ENCODE data around the gene PCSK5. TPM values are rescaled to one million over a fixed set of nuclear protein-coding genes. Genes with fewer than 3 reads are reported as not detected.
"Not testable (repeated sequence)": the region's sequence is repeated elsewhere in the genome, so short reads cannot be mapped to it uniquely, and the experiment has no call there.

Gene PCSK5
- total and polyA plus RNA-seq, 2 experiments from 2014 or later = 59.1 to 71.7 TPM

DNA sequence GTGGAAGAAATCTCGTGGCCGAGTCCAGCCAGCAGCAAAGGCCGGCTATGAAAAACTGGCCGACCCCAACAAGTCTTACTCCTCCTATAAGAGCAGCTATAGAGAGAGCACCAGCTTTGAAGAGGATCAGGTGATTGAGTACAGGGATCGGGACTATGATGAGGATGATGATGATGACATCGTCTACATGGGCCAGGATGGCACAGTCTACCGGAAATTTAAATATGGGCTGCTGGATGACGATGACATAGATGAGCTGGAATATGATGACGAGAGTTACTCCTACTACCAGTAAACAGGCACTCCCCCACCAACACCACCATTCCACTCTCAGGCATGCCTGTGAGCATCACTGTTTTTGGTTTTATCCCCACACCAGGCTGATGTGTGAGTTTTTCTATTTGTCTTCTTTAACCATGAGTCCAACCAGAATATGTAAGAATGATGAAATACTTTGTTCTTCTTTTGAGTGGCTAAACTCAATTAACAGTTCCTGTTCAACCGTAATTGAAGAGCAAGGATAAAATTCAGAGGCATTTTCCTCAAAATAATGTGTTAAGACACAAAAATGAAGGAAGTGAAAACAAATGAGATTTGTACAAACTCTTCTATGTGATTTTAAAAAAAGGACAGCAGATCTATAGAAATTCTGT is 468.3 kb downstream of the PCSK5 start:
- no peaks in the 10 kb centered on the region for H3K4me1 ChIP-seq (ENCODE audit: insufficient read depth)
- no peaks in the 10 kb centered on the region for H3K79me2 ChIP-seq
- 95% methylated on average over 10 of the region's 10 CpGs for WGBS (ENCODE audit: low lambda C conversion rate, missing lambda C conversion rate)
- H3K27me3 ChIP-seq = no peaks in the 10 kb centered on the region
- no peaks in the 10 kb centered on the region for H4K20me1 ChIP-seq (ENCODE audit: insufficient read depth, poor library complexity, severe bottlenecking)
- TF ChIP-seq EZH2phosphoT487 (IDR thresholded peaks at IDR 0.05; ENCODE audit: low read depth, severe bottlenecking, unreplicated experiment) = no peak
- TF ChIP-seq, protein P1, sequence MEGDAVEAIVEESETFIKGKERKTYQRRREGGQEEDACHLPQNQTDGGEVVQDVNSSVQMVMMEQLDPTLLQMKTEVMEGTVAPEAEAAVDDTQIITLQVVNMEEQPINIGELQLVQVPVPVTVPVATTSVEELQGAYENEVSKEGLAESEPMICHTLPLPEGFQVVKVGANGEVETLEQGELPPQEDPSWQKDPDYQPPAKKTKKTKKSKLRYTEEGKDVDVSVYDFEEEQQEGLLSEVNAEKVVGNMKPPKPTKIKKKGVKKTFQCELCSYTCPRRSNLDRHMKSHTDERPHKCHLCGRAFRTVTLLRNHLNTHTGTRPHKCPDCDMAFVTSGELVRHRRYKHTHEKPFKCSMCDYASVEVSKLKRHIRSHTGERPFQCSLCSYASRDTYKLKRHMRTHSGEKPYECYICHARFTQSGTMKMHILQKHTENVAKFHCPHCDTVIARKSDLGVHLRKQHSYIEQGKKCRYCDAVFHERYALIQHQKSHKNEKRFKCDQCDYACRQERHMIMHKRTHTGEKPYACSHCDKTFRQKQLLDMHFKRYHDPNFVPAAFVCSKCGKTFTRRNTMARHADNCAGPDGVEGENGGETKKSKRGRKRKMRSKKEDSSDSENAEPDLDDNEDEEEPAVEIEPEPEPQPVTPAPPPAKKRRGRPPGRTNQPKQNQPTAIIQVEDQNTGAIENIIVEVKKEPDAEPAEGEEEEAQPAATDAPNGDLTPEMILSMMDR (IDR thresholded peaks at IDR 0.05; ENCODE audit: poor library complexity) = no peak
- TF ChIP-seq EZH2 (IDR thresholded peaks at IDR 0.05; ENCODE audit: borderline replicate concordance) = no peak
- H3K27ac ChIP-seq = no peak overlapping the region
- H3K36me3 ChIP-seq (replicated peaks; ENCODE audit: insufficient read depth, low read depth) = no peaks in the 10 kb centered on the region
- no peak for DNase-seq (ENCODE audit: low spot score)
- no peaks in the 10 kb centered on the region for H3K9me3 ChIP-seq (ENCODE audit: low read depth)
- no peaks in the 10 kb centered on the region for H3K9me2 ChIP-seq (replicated peaks; ENCODE audit: insufficient read depth)
- no peak overlapping the region for H2AFZ ChIP-seq
- H3K4me3 ChIP-seq = no peak overlapping the region
- H3K4me2 ChIP-seq = no peak overlapping the region

DNA sequence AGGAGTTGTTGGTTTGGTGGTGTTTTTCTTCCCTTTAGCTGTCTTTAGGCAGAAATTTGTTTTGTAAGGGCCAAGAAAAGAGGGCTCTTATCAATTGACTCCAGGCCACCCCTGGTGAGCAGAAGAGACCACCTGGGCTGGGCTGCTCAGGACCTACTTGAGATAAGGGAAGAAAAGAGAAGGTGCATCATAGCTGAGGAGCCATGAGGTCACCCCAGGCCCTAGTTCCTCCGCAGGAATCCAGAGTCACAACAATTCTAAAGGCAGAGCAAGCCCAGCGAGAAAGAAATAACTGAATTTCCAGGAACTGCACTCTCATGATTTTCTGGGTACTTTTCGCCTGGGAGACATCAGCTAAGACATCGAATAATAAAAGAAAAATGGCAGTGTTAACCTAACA is 468.9 kb downstream of the PCSK5 start:
- no peaks in the 10 kb centered on the region for H3K9me2 ChIP-seq (replicated peaks; ENCODE audit: insufficient read depth)
- no peaks in the 10 kb centered on the region for H3K27me3 ChIP-seq
- H3K9me3 ChIP-seq (ENCODE audit: low read depth) = no peaks in the 10 kb centered on the region
- no peak overlapping the region for H3K4me2 ChIP-seq
- no peaks in the 10 kb centered on the region for H3K79me2 ChIP-seq
- TF ChIP-seq EZH2 (IDR thresholded peaks at IDR 0.05; ENCODE audit: borderline replicate concordance) (no peak), EZH2phosphoT487 (IDR thresholded peaks at IDR 0.05; ENCODE audit: low read depth, severe bottlenecking, unreplicated experiment) (no peak)
- TF ChIP-seq, protein P1 (IDR thresholded peaks at IDR 0.05; ENCODE audit: poor library complexity) = no peak
- H2AFZ ChIP-seq = no peak overlapping the region
- H3K27ac ChIP-seq = no peak overlapping the region
- H3K4me3 ChIP-seq = no peak overlapping the region
- DNase-seq (ENCODE audit: low spot score) = no peak
- no peaks in the 10 kb centered on the region for H3K36me3 ChIP-seq (replicated peaks; ENCODE audit: insufficient read depth, low read depth)
- WGBS (ENCODE audit: low lambda C conversion rate, missing lambda C conversion rate) = 95% methylated on average over 4 of the region's 4 CpGs
- H3K4me1 ChIP-seq (ENCODE audit: insufficient read depth) = peaks cover 2% of the 10 kb centered on the region
- H4K20me1 ChIP-seq (ENCODE audit: insufficient read depth, poor library complexity, severe bottlenecking) = no peaks in the 10 kb centered on the region

DNA sequence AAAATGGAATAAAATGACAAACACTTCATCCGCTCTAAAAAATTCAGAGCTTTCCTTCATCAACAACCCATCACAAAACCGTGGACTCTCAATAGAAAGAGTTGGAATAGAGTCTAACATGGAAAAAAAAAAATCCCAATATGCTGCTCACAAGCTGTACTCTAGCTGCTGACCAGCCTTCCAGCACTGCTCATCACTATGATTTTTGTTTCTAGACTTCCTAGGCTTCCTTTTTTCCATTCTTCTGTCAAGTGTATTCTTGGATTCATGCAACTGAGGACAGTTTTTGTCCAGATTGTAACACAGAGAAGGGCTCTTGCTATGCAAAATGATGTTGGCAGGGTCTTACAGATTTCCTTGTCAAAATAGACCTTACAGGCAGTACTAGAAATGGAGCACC is 469.3 kb downstream of the PCSK5 start:
- Histone ChIP-seq H3K9me3 (ENCODE audit: low read depth) (no peaks in the 10 kb centered on the region), H3K9me2 (replicated peaks; ENCODE audit: insufficient read depth) (no peaks in the 10 kb centered on the region)
- 95% methylated on average over 2 of the region's 2 CpGs for WGBS (ENCODE audit: low lambda C conversion rate, missing lambda C conversion rate)

DNA sequence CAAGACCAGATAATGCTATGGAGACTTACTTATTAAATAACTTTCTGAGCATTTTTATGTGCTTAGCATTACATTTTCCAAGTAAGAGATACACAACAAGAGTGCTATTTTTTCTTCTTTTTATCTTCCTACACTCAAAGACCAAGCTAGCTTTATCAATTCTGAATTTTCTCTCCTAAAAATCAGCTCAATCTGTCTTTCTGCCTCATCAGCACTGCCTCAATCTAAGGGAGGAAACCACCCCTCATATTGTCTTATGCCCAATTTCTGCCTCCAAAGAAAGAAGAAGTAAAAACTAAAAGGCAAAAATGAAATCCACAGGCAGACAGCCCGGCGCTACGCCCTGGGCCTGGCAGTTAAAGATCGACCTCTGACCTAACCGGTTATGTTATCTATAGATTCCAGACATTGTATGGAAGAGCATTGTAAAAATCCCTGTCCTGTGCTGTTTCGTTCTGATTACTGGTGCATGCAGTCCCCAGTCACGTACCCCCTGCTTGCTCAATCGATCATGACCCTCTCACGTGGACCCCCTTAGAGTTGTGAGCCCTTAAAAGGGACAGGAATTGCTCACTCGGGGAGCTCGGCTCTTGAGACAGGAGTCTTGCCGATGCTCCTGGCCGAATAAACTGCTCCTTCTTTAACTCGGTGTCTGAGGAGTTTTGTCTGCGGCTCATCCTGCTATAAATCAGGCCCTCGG is 472.0 kb downstream of the PCSK5 start:
- not testable (repeated sequence) for H3K36me3 ChIP-seq (replicated peaks; ENCODE audit: insufficient read depth, low read depth); H2AFZ ChIP-seq; H3K4me3 ChIP-seq; DNase-seq (ENCODE audit: low spot score); H3K27me3 ChIP-seq; H3K9me2 ChIP-seq (replicated peaks; ENCODE audit: insufficient read depth); H3K79me2 ChIP-seq; H3K4me2 ChIP-seq; H3K27ac ChIP-seq; H4K20me1 ChIP-seq (ENCODE audit: insufficient read depth, poor library complexity, severe bottlenecking); H3K9me3 ChIP-seq (ENCODE audit: low read depth); H3K4me1 ChIP-seq (ENCODE audit: insufficient read depth)
- 37% methylated on average over 16 of the region's 16 CpGs for WGBS (ENCODE audit: low lambda C conversion rate, missing lambda C conversion rate)

More for the DNA sequence above, 469.3 kb downstream of the PCSK5 start:
- DNase-seq (ENCODE audit: low spot score) = no peak
- no peaks in the 10 kb centered on the region for H3K79me2 ChIP-seq
- TF ChIP-seq EZH2 (IDR thresholded peaks at IDR 0.05; ENCODE audit: borderline replicate concordance) (no peak), EZH2phosphoT487 (IDR thresholded peaks at IDR 0.05; ENCODE audit: low read depth, severe bottlenecking, unreplicated experiment) (no peak)
- TF ChIP-seq, protein P1 (IDR thresholded peaks at IDR 0.05; ENCODE audit: poor library complexity) = no peak
- no peaks in the 10 kb centered on the region for H3K36me3 ChIP-seq (replicated peaks; ENCODE audit: insufficient read depth, low read depth)
- peaks cover 6% of the 10 kb centered on the region for H3K4me1 ChIP-seq (ENCODE audit: insufficient read depth)
- H3K27me3 ChIP-seq = no peaks in the 10 kb centered on the region
- H3K27ac ChIP-seq = no peak overlapping the region
- H2AFZ ChIP-seq = no peak overlapping the region
- no peak overlapping the region for H3K4me3 ChIP-seq
- H3K4me2 ChIP-seq = no peak overlapping the region
- H4K20me1 ChIP-seq (ENCODE audit: insufficient read depth, poor library complexity, severe bottlenecking) = no peaks in the 10 kb centered on the region
